Peyer's patch (tissue), 4 donors: ENCODE results near the gene RAB5A. TPM values are rescaled to one million over a fixed set of nuclear protein-coding genes. Genes with fewer than 3 reads are reported as not detected.
A peak's percentile ranks its signal among the peaks of the same experiment; 100 is the strongest.
"Not testable (repeated sequence)": the region's sequence is repeated elsewhere in the genome, so short reads cannot be mapped to it uniquely, and the experiment has no call there.

Experiments
- DNase-seq, 3 donors: peaks; one replicate each; pipeline ENCODE4 v3.0.0-alpha.2; 2017 to 2019
- H3K27ac ChIP-seq, 4 donors: fragments of 200-600 bp; sonication (generic); one replicate each; pipeline ENCODE4 v1.5.1; 2016 to 2019
- H3K27me3 ChIP-seq, 2 donors: fragments of 200-600 bp; sonication (generic); one replicate each; pipeline ENCODE4 v1.5.1; 2019
- H3K36me3 ChIP-seq, 3 donors: fragments of 200-600 bp; sonication (generic); one replicate each; pipeline ENCODE4 v1.5.1; 2016 to 2019
- H3K4me1 ChIP-seq, 4 donors: fragments of 200-600 bp; sonication (generic); one replicate each; pipeline ENCODE4 v1.5.1; 2016 to 2019
- H3K4me3 ChIP-seq, 4 donors: fragments of 200-600 bp; sonication (generic); 1 replicate in 3 of 4; 2 replicates in 1 of 4; pipeline ENCODE4 v1.5.1; 2016 to 2019; ENCODE audit warnings: mild to moderate bottlenecking in 1 of 4
- H3K9me3 ChIP-seq, 4 donors: fragments of 200-600 bp; sonication (generic); one replicate each; pipeline ENCODE4 v1.5.1; 2016 to 2019; ENCODE audit warnings: mild to moderate bottlenecking in 1 of 4
- POLR2A ChIP-seq, 2 donors: fragments of 450-650 bp; IDR thresholded peaks; one replicate each; pipeline ENCODE4 v1.5.1; 2017; ENCODE audit warnings: antibody characterized with exemption in 2 of 2, mild to moderate bottlenecking in 2 of 2, moderate library complexity in 2 of 2
- total RNA-seq, 4 donors: library from RNA; depleted of rRNA; stranded (reverse); fragments of >200 nt; gene quantifications; one replicate each; pipeline ENCODE4 v1.1.0, GENCODE V29; 2016
- TF ChIP-seq, protein P1 (sequence below), 6 experiments: fragments of 450-650 bp in 4 of 6; fragments of 200-600 bp in 2 of 6; sonication (generic) in 1 of 6; IDR thresholded peaks; one replicate each; pipeline ENCODE4 v1.5.1; 2017 to 2019; ENCODE audit warnings: antibody characterized with exemption in 6 of 6, mild to moderate bottlenecking in 3 of 6, moderate library complexity in 1 of 6

RAB5A gene
- total RNA-seq, 4 donors from 2014 or later: 56.9 to 80.4 (median 66.2) TPM

DNA sequence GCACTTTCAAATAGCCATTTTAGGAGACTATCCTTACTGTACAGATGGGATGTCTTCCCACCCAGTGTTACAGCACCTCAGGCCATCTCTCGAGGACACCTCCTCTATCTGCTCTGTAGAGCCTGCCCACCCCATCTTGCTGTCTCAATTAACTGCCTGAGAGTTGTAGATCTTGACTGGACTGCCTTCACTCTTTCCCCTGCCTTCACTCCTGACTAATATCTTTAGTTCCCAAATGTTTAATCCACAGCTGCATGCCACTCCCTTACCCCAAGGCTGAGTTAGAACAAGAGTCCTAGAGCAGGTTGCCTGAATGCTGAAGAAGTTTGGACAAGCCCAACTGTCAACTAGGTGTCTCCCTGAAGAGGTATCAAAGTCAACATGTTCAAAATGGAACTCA lies 66.5 kb downstream of the RAB5A start:
- H3K27ac ChIP-seq: no peak overlapping the region
- no peak for DNase-seq
- H3K27me3 ChIP-seq: no peaks in the 10 kb centered on the region
- H3K4me3 ChIP-seq: no peak overlapping the region
- H3K4me1 ChIP-seq: no peaks in the 10 kb centered on the region
- no peaks in the 10 kb centered on the region for H3K36me3 ChIP-seq
- TF ChIP-seq POLR2A (IDR thresholded peaks at IDR 0.05): no peak
- TF ChIP-seq, protein P1, sequence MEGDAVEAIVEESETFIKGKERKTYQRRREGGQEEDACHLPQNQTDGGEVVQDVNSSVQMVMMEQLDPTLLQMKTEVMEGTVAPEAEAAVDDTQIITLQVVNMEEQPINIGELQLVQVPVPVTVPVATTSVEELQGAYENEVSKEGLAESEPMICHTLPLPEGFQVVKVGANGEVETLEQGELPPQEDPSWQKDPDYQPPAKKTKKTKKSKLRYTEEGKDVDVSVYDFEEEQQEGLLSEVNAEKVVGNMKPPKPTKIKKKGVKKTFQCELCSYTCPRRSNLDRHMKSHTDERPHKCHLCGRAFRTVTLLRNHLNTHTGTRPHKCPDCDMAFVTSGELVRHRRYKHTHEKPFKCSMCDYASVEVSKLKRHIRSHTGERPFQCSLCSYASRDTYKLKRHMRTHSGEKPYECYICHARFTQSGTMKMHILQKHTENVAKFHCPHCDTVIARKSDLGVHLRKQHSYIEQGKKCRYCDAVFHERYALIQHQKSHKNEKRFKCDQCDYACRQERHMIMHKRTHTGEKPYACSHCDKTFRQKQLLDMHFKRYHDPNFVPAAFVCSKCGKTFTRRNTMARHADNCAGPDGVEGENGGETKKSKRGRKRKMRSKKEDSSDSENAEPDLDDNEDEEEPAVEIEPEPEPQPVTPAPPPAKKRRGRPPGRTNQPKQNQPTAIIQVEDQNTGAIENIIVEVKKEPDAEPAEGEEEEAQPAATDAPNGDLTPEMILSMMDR (IDR thresholded peaks at IDR 0.05): no peak
- no peaks in the 10 kb centered on the region for H3K9me3 ChIP-seq

DNA sequence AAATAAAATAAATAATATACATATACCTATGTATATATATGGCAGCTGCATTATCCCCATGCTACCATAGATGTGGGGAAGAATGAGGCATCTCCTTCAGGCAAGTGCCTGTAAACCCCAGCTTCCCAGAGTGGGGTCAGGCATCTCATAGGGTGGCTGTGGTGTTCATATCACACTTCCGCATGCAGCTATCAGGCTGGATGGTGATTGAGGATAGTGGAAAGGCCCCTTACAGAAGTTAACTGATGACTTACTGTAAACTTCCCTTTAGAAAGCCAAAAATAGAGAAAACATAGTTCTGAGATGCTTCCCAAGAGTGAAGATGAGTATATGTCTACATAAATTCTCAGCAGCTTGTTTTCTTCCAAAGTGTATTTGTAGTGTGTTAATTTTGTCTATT lies 68.6 kb downstream of the RAB5A start:
- Histone ChIP-seq H3K36me3 (no peaks in the 10 kb centered on the region), H3K9me3 (no peaks in the 10 kb centered on the region), H3K27me3 (no peaks in the 10 kb centered on the region), H3K27ac (no peak overlapping the region), H3K4me1 (no peaks in the 10 kb centered on the region), H3K4me3 (no peak overlapping the region)
- TF ChIP-seq POLR2A (IDR thresholded peaks at IDR 0.05): no peak
- DNase-seq: no peak

DNA sequence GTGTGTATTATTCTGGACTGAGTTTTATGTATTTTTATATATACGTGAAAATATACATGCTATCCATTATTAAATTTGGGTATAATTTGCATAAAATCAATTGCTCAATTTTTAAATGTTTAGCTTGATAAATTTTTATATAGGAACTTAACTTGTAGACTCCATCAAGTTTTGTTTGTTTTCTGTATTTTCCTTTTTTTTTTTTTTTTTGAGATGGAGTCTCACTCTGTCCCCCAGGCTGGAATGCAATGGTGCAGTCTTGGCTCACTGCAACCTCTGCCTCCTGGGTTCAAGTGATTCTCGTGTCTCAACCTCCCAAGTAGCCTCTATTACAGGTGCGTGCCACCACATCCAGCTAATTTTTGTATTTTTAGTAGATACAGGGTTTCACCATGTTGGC lies 69.2 kb downstream of the RAB5A start:
- not testable (repeated sequence) for H3K27me3 ChIP-seq, H3K4me3 ChIP-seq, H3K36me3 ChIP-seq, H3K9me3 ChIP-seq, DNase-seq, H3K4me1 ChIP-seq, H3K27ac ChIP-seq

DNA sequence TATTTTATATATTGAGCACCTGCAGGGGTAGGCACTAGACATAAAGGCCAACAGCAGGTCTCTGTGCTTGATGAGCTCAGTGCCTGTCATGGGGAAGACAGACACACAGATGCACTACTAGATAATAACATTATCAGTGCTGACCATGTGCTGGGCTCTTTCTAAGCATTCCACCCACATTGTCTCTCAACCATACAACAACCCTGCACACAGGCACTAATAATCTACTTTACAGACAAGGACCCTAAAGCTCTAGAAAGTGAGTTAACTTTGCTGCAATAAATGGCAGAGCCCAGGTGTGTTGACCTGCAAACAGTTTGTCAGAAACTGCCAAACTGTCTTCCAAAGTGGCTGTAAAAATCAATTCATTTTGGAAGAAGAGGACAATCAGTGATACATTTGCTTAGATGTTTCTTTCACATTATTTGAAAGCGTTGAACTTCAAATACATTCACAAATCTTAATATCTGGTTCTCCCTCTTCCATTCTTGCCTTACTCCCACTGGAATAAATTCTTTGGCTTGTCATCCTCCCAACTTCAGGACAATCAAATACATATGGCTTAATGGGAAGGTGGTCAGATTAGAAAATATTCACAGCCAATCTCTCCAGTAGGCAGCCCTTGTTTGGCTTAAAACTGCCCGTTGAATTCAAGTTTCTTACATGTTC lies 76.2 kb downstream of the RAB5A start:
- Histone ChIP-seq H3K4me1 (peaks cover 0 to 11% (median 0%) of the 10 kb centered on the region in 4 donors), H3K36me3 (no peaks in the 10 kb centered on the region), H3K27me3 (no peaks in the 10 kb centered on the region), H3K9me3 (no peaks in the 10 kb centered on the region), H3K4me3 (no peak overlapping the region), H3K27ac (peak overlapping the region in 2 of 4 donors; percentile 18 to 26)
- TF ChIP-seq POLR2A (IDR thresholded peaks at IDR 0.05): no peak
- TF ChIP-seq, protein P1 (IDR thresholded peaks at IDR 0.05): no peak
- DNase-seq: no peak

DNA sequence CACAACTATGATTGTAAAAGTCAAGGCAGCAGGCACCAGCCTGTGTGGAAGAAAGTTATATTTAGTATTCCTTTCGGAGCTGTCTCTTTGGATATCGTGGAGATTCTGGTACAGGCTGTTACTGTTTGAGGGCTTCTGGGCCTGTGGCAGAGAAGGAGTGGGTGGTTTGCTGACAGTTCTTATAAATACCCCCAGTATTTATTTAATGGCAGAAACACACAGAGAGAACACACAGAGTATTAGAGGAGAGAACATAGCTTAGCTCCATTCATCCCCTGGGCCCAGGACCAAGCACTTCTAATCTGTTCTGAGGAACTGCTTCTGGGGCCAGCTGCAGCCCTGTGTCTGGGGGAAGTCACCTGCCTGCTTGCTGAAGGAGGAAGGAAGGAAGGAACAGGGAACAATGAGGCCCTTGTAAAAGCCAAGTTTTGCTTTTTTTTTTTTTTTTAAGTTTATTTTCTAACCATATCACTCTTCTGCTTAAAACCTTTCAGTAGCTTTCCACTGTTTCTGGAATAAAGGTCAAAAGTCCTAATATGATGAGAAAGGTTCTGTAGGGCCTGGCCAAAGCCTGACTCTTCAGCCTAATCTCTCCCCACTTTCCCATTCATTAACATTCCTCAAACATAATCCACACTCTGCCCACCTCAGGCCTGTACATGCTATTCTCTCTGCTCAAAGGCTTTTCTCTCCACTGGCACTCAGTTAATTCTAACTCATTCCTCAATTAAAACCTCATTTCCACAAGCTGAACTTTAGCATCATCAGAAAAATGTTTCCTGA lies 76.9 kb downstream of the RAB5A start:
- H3K9me3 ChIP-seq: no peaks in the 10 kb centered on the region
- DNase-seq: no peak
- H3K4me1 ChIP-seq: peaks cover 0 to 11% (median 0%) of the 10 kb centered on the region in 4 donors
- H3K4me3 ChIP-seq: no peak overlapping the region
- H3K27ac ChIP-seq: peak overlapping the region in 2 of 4 donors; percentile 26
- no peaks in the 10 kb centered on the region for H3K36me3 ChIP-seq
- H3K27me3 ChIP-seq: no peaks in the 10 kb centered on the region
- TF ChIP-seq, protein P1 (IDR thresholded peaks at IDR 0.05): no peak
- TF ChIP-seq POLR2A (IDR thresholded peaks at IDR 0.05): no peak

DNA sequence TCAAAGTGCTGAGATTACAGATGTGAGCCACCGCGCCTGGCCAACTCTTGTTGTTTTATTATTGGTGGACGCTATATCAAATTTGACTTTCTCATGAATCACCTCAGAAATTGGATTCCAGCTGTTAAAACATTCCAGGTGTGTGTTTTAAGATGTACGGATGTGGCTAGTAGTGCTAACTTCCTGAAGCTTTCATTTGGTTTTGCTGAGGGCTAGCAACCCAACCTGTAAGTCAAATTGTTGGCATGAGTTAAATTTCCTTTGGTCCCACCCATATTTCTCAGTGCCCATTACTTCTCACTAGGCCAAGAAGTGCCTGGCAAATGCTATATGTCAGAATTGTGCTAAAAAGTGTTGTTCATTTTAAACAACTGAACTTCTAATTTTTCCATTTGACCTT lies 80.2 kb downstream of the RAB5A start:
- no peak overlapping the region for H3K27ac ChIP-seq
- no peaks in the 10 kb centered on the region for H3K9me3 ChIP-seq
- no peaks in the 10 kb centered on the region for H3K27me3 ChIP-seq
- H3K4me1 ChIP-seq: peaks cover 0 to 11% (median 0%) of the 10 kb centered on the region in 4 donors
- DNase-seq: no peak
- H3K4me3 ChIP-seq: no peak overlapping the region
- H3K36me3 ChIP-seq: no peaks in the 10 kb centered on the region
- TF ChIP-seq, protein P1 (IDR thresholded peaks at IDR 0.05): no peak
- no peak for TF ChIP-seq POLR2A (IDR thresholded peaks at IDR 0.05)
